ENCODE results near the gene AADAC.

Gene AADAC

GRCh38 chr3:151792411-151792810 lies 21.5 kb upstream of the AADAC start:
- Histone ChIP-seq H3K36me3 (ENCODE audit: insufficient read depth, low read length) (no peaks in the 10 kb centered on the region), H3K4me1 (ENCODE audit: insufficient read depth, low read length) (no peaks in the 10 kb centered on the region), H2AFZ (ENCODE audit: low read depth, low read length) (no peak overlapping the region), H4K20me1 (ENCODE audit: insufficient read depth, low read length) (no peaks in the 10 kb centered on the region), H3K27ac (ENCODE audit: low read length) (no peak overlapping the region), H3K4me2 (ENCODE audit: insufficient read depth, low read length) (no peak overlapping the region), H3K27me3 (ENCODE audit: insufficient read depth, low read length, poor library complexity) (no peaks in the 10 kb centered on the region), H3K9ac (ENCODE audit: low read depth, low read length) (no peak overlapping the region), H3K79me2 (ENCODE audit: insufficient read depth, low read length) (no peaks in the 10 kb centered on the region), H3K4me3 (ENCODE audit: low read depth in 1 of 2, low read length in 2 of 2) (no peak overlapping the region), H3K9me3 (ENCODE audit: insufficient read depth, low read length, severe bottlenecking) (no peaks in the 10 kb centered on the region)
- DNase-seq (no peak), ATAC-seq (ENCODE audit: insufficient read depth, low read depth) (no peak)
- TF ChIP-seq EZH2 (IDR thresholded peaks at IDR 0.05; ENCODE audit: borderline replicate concordance, low read depth, low read length, severe bottlenecking) (no peak), CTCF (IDR thresholded peaks at IDR 0.05; ENCODE audit: borderline replicate concordance, extremely low read depth, low read length, poor library complexity, severe bottlenecking) (no peak)

GRCh38 chr3:151793636-151794035 lies 20.3 kb upstream of the AADAC start:
- Histone ChIP-seq H4K20me1 (ENCODE audit: insufficient read depth, low read length) (no peaks in the 10 kb centered on the region), H3K27me3 (ENCODE audit: insufficient read depth, low read length, poor library complexity) (no peaks in the 10 kb centered on the region), H3K4me3 (ENCODE audit: low read depth in 1 of 2, low read length in 2 of 2) (no peak overlapping the region), H3K4me2 (ENCODE audit: insufficient read depth, low read length) (no peak overlapping the region), H3K4me1 (ENCODE audit: insufficient read depth, low read length) (no peaks in the 10 kb centered on the region), H3K27ac (ENCODE audit: low read length) (no peak overlapping the region), H3K9me3 (ENCODE audit: insufficient read depth, low read length, severe bottlenecking) (no peaks in the 10 kb centered on the region), H3K9ac (ENCODE audit: low read depth, low read length) (no peak overlapping the region), H2AFZ (ENCODE audit: low read depth, low read length) (no peak overlapping the region), H3K79me2 (ENCODE audit: insufficient read depth, low read length) (no peaks in the 10 kb centered on the region), H3K36me3 (ENCODE audit: insufficient read depth, low read length) (no peaks in the 10 kb centered on the region)
- ATAC-seq (ENCODE audit: insufficient read depth, low read depth) (no peak), DNase-seq (no peak)
- no peak for TF ChIP-seq CTCF (IDR thresholded peaks at IDR 0.05; ENCODE audit: borderline replicate concordance, extremely low read depth, low read length, poor library complexity, severe bottlenecking)
- no peak for TF ChIP-seq EZH2 (IDR thresholded peaks at IDR 0.05; ENCODE audit: borderline replicate concordance, low read depth, low read length, severe bottlenecking)

GRCh38 chr3:151794080-151794479 lies 19.8 kb upstream of the AADAC start:
- no peaks in the 10 kb centered on the region for H3K4me1 ChIP-seq (ENCODE audit: insufficient read depth, low read length)
- no peak for DNase-seq
- no peak for ATAC-seq (ENCODE audit: insufficient read depth, low read depth)
- H3K27me3 ChIP-seq (ENCODE audit: insufficient read depth, low read length, poor library complexity): no peaks in the 10 kb centered on the region
- no peaks in the 10 kb centered on the region for H4K20me1 ChIP-seq (ENCODE audit: insufficient read depth, low read length)
- H3K27ac ChIP-seq (ENCODE audit: low read length): no peak overlapping the region
- TF ChIP-seq EZH2 (IDR thresholded peaks at IDR 0.05; ENCODE audit: borderline replicate concordance, low read depth, low read length, severe bottlenecking) (no peak), CTCF (IDR thresholded peaks at IDR 0.05; ENCODE audit: borderline replicate concordance, extremely low read depth, low read length, poor library complexity, severe bottlenecking) (no peak)
- H3K4me3 ChIP-seq (ENCODE audit: low read depth in 1 of 2, low read length in 2 of 2): no peak overlapping the region
- H3K36me3 ChIP-seq (ENCODE audit: insufficient read depth, low read length): no peaks in the 10 kb centered on the region
- H2AFZ ChIP-seq (ENCODE audit: low read depth, low read length): no peak overlapping the region
- no peaks in the 10 kb centered on the region for H3K9me3 ChIP-seq (ENCODE audit: insufficient read depth, low read length, severe bottlenecking)
- H3K79me2 ChIP-seq (ENCODE audit: insufficient read depth, low read length): no peaks in the 10 kb centered on the region
- no peak overlapping the region for H3K9ac ChIP-seq (ENCODE audit: low read depth, low read length)
- no peak overlapping the region for H3K4me2 ChIP-seq (ENCODE audit: insufficient read depth, low read length)

- no peaks in the 10 kb centered on the region for H4K20me1 ChIP-seq (ENCODE audit: insufficient read depth, low read length)
- no peak for ATAC-seq (ENCODE audit: insufficient read depth, low read depth)
- DNase-seq: no peak
- H3K79me2 ChIP-seq (ENCODE audit: insufficient read depth, low read length): no peaks in the 10 kb centered on the region
- H3K4me3 ChIP-seq (ENCODE audit: low read depth in 1 of 2, low read length in 2 of 2): no peak overlapping the region
- no peak overlapping the region for H3K9ac ChIP-seq (ENCODE audit: low read depth, low read length)
- TF ChIP-seq CTCF (IDR thresholded peaks at IDR 0.05; ENCODE audit: borderline replicate concordance, extremely low read depth, low read length, poor library complexity, severe bottlenecking) (no peak), EZH2 (IDR thresholded peaks at IDR 0.05; ENCODE audit: borderline replicate concordance, low read depth, low read length, severe bottlenecking) (no peak)
- no peaks in the 10 kb centered on the region for H3K36me3 ChIP-seq (ENCODE audit: insufficient read depth, low read length)
- no peaks in the 10 kb centered on the region for H3K4me1 ChIP-seq (ENCODE audit: insufficient read depth, low read length)
- H3K9me3 ChIP-seq (ENCODE audit: insufficient read depth, low read length, severe bottlenecking): no peaks in the 10 kb centered on the region
- H3K4me2 ChIP-seq (ENCODE audit: insufficient read depth, low read length): no peak overlapping the region
- H3K27ac ChIP-seq (ENCODE audit: low read length): no peak overlapping the region
- no peaks in the 10 kb centered on the region for H3K27me3 ChIP-seq (ENCODE audit: insufficient read depth, low read length, poor library complexity)
- H2AFZ ChIP-seq (ENCODE audit: low read depth, low read length): no peak overlapping the region
Measured at GRCh38 chr3:151795276-151795675, 18.6 kb upstream of the AADAC start.

Measured in DND-41 (cell line).